ENCODE results near the gene LSMEM2. TPM values are rescaled to one million over a fixed set of nuclear protein-coding genes. Genes with fewer than 3 reads are reported as not detected.

Gene LSMEM2
- total and polyA plus RNA-seq, 2 of the 8 experiments (the other 6 are each of a cell fraction or from before 2014, with no cell fraction given): 0.58 to 0.68 TPM

GRCh38 chr3:50269460-50269859 is 9.4 kb upstream of the LSMEM2 start:
- Histone ChIP-seq H3K23ac (ENCODE audit: insufficient read length) (no peak overlapping the region), H3K14ac (ENCODE audit: insufficient read length) (no peak overlapping the region), H3K79me2 (ENCODE audit: control insufficient read depth in 1 of 2, insufficient read depth in 2 of 2, low read length in 2 of 2) (no peaks in the 10 kb centered on the region), H3K27me3 (replicated peaks in 1 of 4; ENCODE audit: control insufficient read depth in 3 of 4, extremely low read depth in 1 of 4, insufficient read depth in 3 of 4, low read length in 3 of 4) (peaks cover 10 to 20% (median 15%) of the 10 kb centered on the region in 4 experiments), H3K9ac (replicated peaks in 1 of 4; ENCODE audit: extremely low read depth in 1 of 4, low read depth in 3 of 4, low read length in 3 of 4) (no peak overlapping the region), H3K18ac (ENCODE audit: extremely low read depth, low read length) (peak overlapping the region; percentile 60), H3K79me1 (ENCODE audit: low read depth, low read length) (no peaks in the 10 kb centered on the region), H4K91ac (replicated peaks; ENCODE audit: insufficient read length, low read length) (peak overlapping the region; percentile 68), H3K4me2 (ENCODE audit: insufficient read depth in 1 of 2, low read depth in 2 of 2, low read length in 2 of 2) (peak overlapping the region in 1 of 2 experiments; percentile 28; a peak in 1 of 4 replicates), H2AK5ac (ENCODE audit: low read depth, low read length) (peak overlapping the region; percentile 2), H3K23me2 (ENCODE audit: low read depth, low read length) (peaks cover 2% of the 10 kb centered on the region; the same call in 1 of the 2 replicates), H2BK5ac (ENCODE audit: low read depth, low read length) (0 out of 2 replicates have a peak overlapping the region, but pooled peaks have one; percentile 39), H2BK20ac (ENCODE audit: low read length) (peak overlapping the region; percentile 72; the same call in 1 of the 2 replicates), H3K56ac (replicated peaks; ENCODE audit: insufficient read length, low read depth, low read length) (no peak overlapping the region), H3K9me3 (ENCODE audit: insufficient read depth in 2 of 2, low read depth in 1 of 2, low read length in 1 of 2) (no peaks in the 10 kb centered on the region), H3K4ac (replicated peaks; ENCODE audit: insufficient read length, low read depth, low read length) (no peak overlapping the region), H2BK120ac (replicated peaks; ENCODE audit: low read depth, low read length) (no peak overlapping the region), H3K4me3 (ENCODE audit: extremely low read depth in 1 of 4, insufficient read depth in 2 of 4, low read depth in 3 of 4, low read length in 4 of 4) (no peak overlapping the region), H3K27ac (ENCODE audit: low read depth, low read length) (no peak overlapping the region), H4K20me1 (replicated peaks in 1 of 2; ENCODE audit: control insufficient read depth in 1 of 2, insufficient read depth in 2 of 2, low read length in 2 of 2) (peaks cover 0 to 1% of the 10 kb centered on the region in 2 experiments), H3K36me3 (ENCODE audit: control insufficient read depth in 2 of 4, insufficient read depth in 4 of 4, low read length in 3 of 4) (no peaks in the 10 kb centered on the region), H4K5ac (ENCODE audit: insufficient read length, low read depth, low read length) (no peak overlapping the region), H2BK12ac (ENCODE audit: low read depth, low read length) (peak overlapping the region; percentile 80; the same call in 1 of the 2 replicates), H2AFZ (ENCODE audit: low read length) (no peak overlapping the region), H4K8ac (ENCODE audit: extremely low read depth, insufficient read depth, low read length) (no peak overlapping the region; the same call in 1 of the 2 replicates), H2BK15ac (ENCODE audit: low read length) (peak overlapping the region; percentile 99), H3K4me1 (replicated peaks in 1 of 4; ENCODE audit: control insufficient read depth in 3 of 4, insufficient read depth in 4 of 4, low read length in 3 of 4) (peaks cover 0 to 44% (median 32%) of the 10 kb centered on the region in 4 experiments; a peak in 6 of 7 replicates)
- ChIA-PET POLR2A (ENCODE audit: partially characterized antibody) (interaction anchor here (1.0 to 4.4 kb wide), 2 partner anchors 10 to 30 kb away, joined by 3 to 35 read pairs; partner anchors contain the start of genes HYAL3 and NAA80), CTCF (ENCODE audit: partially characterized antibody) (interaction anchor here (1.5 to 53.5 kb wide), 5 partner anchors 12 to 75 kb away, joined by 4 to 2149 read pairs (median 58); partner anchors contain the start of genes GNAI2, IFRD2 and SLC38A3)
- DNase-seq (ENCODE audit: low read depth in 1 of 2, low spot score in 2 of 2): no peak
- FAIRE-seq: no peak
- 80% methylated on average over 4 of the region's 4 CpGs; no CpG with 5 or more reads in 1 of the 2 experiments for WGBS, 2 experiments (ENCODE audit: extremely low coverage in 1 of 2, insufficient coverage in 1 of 2, insufficient read length in 1 of 2, insufficient replicate concordance in 2 of 2, low coverage in 1 of 2, low lambda C conversion rate in 2 of 2, missing lambda C conversion rate in 1 of 2)
- TF ChIP-seq CBX8 (IDR thresholded peaks at IDR 0.05; ENCODE audit: borderline replicate concordance, low read depth, low read length): no peak
- TF ChIP-seq, protein P1, sequence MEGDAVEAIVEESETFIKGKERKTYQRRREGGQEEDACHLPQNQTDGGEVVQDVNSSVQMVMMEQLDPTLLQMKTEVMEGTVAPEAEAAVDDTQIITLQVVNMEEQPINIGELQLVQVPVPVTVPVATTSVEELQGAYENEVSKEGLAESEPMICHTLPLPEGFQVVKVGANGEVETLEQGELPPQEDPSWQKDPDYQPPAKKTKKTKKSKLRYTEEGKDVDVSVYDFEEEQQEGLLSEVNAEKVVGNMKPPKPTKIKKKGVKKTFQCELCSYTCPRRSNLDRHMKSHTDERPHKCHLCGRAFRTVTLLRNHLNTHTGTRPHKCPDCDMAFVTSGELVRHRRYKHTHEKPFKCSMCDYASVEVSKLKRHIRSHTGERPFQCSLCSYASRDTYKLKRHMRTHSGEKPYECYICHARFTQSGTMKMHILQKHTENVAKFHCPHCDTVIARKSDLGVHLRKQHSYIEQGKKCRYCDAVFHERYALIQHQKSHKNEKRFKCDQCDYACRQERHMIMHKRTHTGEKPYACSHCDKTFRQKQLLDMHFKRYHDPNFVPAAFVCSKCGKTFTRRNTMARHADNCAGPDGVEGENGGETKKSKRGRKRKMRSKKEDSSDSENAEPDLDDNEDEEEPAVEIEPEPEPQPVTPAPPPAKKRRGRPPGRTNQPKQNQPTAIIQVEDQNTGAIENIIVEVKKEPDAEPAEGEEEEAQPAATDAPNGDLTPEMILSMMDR (IDR thresholded peaks at IDR 0.05; ENCODE audit: control extremely low read depth in 1 of 3, insufficient read depth in 1 of 3, low read depth in 1 of 3, low read length in 3 of 3): no peak
- TF ChIP-seq RXRA (IDR thresholded peaks at IDR 0.05; ENCODE audit: insufficient read depth, low read depth, low read length): no peak
- no peak for TF ChIP-seq MAX (IDR thresholded peaks at IDR 0.05)
- TF ChIP-seq ASH2L (IDR thresholded peaks at IDR 0.05; ENCODE audit: low read length): no peak
- no peak for TF ChIP-seq CHD2 (IDR thresholded peaks at IDR 0.05; ENCODE audit: low read length)
- TF ChIP-seq CHD1 (IDR thresholded peaks at IDR 0.05; ENCODE audit: low read depth, low read length): no peak
- no peak for TF ChIP-seq TCF12 (IDR thresholded peaks at IDR 0.05; ENCODE audit: low read depth, low read length)
- TF ChIP-seq CBX5 (IDR thresholded peaks at IDR 0.05; ENCODE audit: low read depth, low read length): no peak
- no peak for TF ChIP-seq TBP (IDR thresholded peaks at IDR 0.05; ENCODE audit: low read depth, low read length)
- TF ChIP-seq HDAC6 (IDR thresholded peaks at IDR 0.05; ENCODE audit: low read depth, low read length): no peak
